NCI-H345 (cell line): ENCODE data around the gene EBP.
"Not testable (repeated sequence)": the region's sequence is repeated elsewhere in the genome, so short reads cannot be mapped to it uniquely, and the experiment has no call there.

Experiments used
- DNase-seq: peaks from one replicate; lab custom pipeline; 2025; lab: John Stamatoyannopoulos, UW

Gene EBP

GRCh38 chrX:48493890-48494364, 27.7 kb upstream of the EBP start:
- DNase-seq = no peak

- no peak for DNase-seq
These were observed 24.9 kb upstream of the EBP start for GRCh38 chrX:48496660-48497059.

DNA sequence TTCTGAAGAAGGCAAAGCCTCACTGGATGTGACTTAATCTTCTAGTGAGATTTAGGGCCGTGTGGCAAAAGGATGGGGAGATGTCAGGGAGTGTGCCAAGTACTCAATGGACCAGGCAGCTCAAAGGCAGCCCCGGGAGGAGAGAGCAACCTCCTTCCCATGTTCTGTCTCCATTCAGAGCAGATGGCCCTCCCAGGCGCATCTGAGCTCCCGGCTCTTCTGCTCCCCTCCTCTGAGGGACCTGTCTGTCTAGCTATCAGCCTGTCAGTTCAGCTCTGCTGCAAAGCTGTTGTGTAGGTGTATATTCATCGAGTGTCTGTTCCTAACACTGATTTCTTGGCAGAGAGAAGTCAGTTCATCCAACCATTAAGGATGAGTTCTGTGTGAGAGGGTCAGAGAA, 23.7 kb upstream of the EBP start:
- no peak for DNase-seq

GRCh38 chrX:48498374-48498809, 23.2 kb upstream of the EBP start:
- no peak for DNase-seq

DNA sequence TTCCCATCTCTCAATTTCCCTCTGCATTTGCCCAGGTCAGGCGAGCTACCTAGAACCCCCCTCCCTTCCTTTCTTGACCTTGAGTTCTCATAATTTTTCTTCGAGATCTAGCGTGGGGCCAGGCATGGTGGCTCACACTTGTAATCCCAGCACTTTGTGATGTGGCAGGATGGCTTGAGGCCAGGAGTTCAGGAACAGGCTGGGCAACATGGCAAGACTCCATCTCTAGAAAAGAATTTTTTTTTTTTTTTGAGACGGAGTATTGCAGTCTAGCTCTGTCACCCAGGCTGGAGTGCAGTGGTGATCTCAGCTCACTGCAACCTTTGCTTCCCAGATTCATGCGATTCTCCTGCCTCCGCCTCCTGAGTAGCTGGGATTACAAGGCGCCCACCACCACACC, 17.3 kb upstream of the EBP start:
- no peak for DNase-seq

- no peak for DNase-seq
These were observed 16.1 kb upstream of the EBP start for GRCh38 chrX:48505481-48505880.

DNA sequence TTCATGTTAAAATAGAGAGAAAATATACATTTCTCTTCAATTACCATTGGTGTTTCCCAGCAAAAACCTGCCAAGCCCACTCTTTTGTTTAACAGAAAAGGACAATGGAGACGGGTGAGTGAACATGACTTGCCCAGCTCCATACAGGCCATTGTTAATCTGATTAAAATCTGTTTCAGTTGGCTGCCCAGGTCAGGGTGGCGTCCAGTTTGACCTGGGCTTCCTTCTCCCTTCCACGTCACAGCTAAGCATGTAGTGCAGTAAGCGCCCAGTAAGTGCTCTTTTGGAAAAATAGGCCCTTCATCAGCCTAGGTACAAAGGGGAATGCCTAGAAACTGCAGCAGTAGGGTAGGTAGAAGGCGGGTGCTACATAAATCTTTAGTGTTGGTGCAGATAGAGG, 14.4 kb upstream of the EBP start:
- DNase-seq = no peak

DNA sequence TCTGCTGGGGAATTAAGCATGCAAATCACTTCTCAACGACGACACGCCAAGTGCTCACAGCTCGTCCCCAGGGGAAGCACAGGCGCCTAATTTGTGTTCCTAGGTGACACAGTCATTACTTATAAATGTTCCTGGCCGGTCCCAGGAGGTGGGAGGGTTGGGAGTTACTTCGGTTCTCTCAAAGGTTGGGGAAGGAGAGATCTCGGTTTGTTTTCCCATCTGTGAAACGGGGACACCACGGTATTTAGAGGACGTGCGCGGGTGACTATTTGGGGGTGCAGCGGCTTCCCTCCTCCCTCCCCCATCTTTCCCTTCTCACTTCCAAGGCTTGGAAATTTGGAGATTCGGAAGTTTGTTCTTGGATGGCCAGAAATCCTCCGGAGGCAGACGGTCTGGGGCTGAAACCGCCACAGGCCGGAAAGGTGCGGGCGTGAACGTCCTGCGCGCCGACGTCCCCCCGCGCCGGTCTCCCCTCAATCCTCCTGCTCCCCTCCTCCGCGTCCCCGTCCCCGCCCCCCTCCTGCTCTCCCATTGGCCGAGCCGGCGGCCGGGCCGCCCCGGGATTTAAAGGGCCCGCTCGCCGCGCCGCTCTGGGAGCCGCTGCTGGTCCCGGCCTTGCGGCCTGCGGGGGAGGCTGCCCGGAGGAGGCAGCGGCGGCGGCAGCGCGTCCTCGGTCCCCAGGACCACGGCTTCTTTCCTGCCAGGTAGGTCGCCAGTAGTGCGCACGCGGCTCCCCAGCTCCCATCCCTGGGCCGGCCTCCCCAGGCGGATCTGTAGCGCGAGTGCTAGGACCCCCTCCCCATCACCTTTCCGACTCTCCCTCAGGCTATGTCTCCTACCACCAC, 13.0 kb upstream of the EBP start, which contains the start of gene PORCN:
Gene PORCN, plus strand, starts transcription at position 593 of the 845 bp plus-strand sequence. CDS start 829 bp downstream, outside the sequence.
- peak; percentile 76 for DNase-seq

DNA sequence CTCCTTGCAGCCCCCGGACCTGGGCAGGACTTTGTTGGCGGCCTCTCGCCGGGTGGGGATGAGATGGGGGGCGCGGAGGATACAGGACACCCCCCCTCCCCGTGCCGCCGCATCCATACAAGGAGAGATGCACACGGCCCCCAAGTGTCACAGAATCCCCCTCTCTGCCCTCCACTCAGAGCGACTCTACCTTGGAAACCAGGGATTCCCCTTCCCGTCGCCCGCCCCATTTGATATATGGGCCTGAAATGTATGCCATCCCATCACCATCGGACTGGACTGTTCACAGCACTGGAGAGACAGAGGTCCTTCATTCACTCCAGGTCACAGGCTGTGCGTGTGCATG, 12.4 kb upstream of the EBP start:
- no peak for DNase-seq

- no peak for DNase-seq
These were observed 12.0 kb upstream of the EBP start for GRCh38 chrX:48509619-48510018.

- DNase-seq = no peak
These were observed 10.0 kb upstream of the EBP start for GRCh38 chrX:48511560-48511959.

DNA sequence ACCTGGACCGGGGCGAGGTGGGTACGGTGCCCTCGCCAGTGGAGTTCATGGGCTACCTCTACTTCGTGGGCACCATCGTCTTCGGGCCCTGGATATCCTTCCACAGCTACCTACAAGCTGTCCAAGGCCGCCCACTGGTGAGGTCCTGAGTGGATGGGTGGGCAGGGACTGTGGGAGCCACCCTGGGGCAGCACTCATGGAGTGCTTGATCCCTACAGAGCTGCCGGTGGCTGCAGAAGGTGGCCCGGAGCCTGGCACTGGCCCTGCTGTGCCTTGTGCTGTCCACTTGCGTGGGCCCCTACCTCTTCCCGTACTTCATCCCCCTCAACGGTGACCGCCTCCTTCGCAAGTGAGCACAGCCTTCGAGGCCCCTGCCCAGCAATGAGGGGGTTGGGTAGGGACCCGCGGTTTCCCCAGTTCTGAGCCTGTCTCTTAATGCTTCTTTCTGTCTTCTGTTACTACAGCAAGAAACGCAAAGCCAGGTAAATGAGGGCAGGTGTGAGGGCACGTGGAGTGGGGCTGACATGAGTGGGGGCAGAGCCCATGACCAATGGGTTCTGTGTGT, 9.2 kb upstream of the EBP start:
- DNase-seq = no peak

- no peak for DNase-seq
These were observed 7.9 kb upstream of the EBP start for GRCh38 chrX:48513670-48514069.

DNA sequence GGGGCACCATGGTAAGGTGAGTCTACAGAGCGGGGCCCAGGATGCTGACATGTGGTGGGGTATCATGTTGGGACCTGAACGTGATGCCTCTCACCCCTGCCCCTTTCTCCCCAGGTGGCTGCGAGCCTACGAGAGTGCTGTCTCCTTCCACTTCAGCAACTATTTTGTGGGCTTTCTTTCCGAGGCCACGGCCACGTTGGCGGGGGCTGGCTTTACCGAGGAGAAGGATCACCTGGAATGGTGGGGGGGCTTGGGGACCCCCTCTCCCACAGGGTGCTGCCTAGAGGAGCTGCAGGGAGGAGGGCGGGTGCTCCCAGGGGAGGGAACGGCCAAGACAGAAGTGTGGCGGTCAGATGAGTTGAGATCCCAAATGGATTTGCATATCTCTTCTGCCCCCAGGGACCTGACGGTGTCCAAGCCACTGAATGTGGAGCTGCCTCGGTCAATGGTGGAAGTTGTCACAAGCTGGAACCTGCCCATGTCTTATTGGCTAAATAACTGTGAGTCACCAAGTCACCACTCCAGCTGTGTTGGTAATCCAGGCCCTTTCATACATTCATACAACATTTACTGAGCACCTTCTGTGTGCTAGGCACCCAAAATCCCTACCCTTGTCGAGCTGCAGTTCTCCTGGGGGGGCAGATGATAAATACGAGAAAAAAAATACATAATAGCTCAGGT, 7.3 kb upstream of the EBP start:
- DNase-seq = no peak

- no peak for DNase-seq
These were observed 6.6 kb upstream of the EBP start for GRCh38 chrX:48514868-48515460.

- DNase-seq = no peak
These were observed 5.8 kb upstream of the EBP start for GRCh38 chrX:48515842-48516241.

DNA sequence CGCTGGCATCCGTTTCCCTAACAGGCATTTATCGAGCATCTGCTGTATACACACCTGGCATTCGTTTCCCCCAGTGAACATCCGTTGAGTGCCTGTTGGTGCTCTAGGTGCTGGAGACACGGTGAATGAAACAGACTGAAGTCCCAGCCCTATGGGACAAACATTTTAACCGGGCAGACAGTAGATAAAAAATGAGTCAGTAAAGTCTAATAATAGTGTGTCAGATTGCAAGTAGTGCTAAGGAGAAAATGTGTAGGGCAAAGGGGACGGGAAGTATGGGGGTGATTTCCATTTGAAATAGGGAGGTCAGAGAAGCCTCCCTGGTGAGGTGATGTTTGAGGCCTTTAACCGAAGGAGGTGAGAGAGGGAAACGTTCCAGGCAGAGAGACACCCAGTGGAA, 5.3 kb upstream of the EBP start:
- no peak for DNase-seq

GRCh38 chrX:48516987-48517386, 4.6 kb upstream of the EBP start:
- DNase-seq = no peak

GRCh38 chrX:48519481-48519880, 2.1 kb upstream of the EBP start:
- DNase-seq = not testable (repeated sequence)

DNA sequence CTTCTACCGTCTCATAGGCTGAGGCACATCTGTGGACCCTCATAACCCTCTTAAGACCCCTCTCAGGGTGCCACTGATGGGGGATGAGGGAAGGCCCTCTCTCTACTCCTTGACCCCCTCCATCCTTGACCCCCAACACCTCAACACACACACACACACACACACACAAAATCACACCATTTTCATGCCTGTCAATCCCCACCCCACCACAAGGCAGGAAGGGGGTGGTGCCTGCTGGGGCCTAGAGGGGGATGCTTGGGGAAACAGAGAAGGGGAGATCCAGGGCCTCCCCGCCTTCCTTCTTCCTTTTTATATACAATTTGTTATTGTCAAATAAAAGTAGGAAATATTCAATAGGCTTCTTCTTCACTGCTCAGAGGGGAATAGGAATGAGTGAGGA, 1.2 kb upstream of the EBP start:
- DNase-seq = no peak

GRCh38 chrX:48520976-48521352, 644 bp upstream of the EBP start:
- peak; percentile 32 for DNase-seq

GRCh38 chrX:48522291-48522690, 683 bp downstream of the EBP start:
- DNase-seq = no peak

GRCh38 chrX:48523682-48524081, 2.1 kb downstream of the EBP start:
- no peak for DNase-seq
